NCI-H1417 (cell line): ENCODE measurements around the gene PRR23A.

Source experiments
- DNase-seq, 3 experiments: peaks; one replicate each; lab custom pipeline; 2025; lab: John Stamatoyannopoulos, UW

The PRR23A gene

GRCh38 chr3:138972941-138973340 lies 33.1 kb downstream of the PRR23A start:
- DNase-seq: no peak

- no peak for DNase-seq
Measured at GRCh38 chr3:138971766-138972320, 34.2 kb downstream of the PRR23A start.

GRCh38 chr3:138964923-138965322 lies 41.1 kb downstream of the PRR23A start:
- DNase-seq: no peak

- no peak for DNase-seq
Measured at GRCh38 chr3:138964264-138964663, 41.8 kb downstream of the PRR23A start.

GRCh38 chr3:138962854-138963560 lies 43.1 kb downstream of the PRR23A start:
- DNase-seq: no peak

GRCh38 chr3:138960417-138960852 lies 45.6 kb downstream of the PRR23A start:
- no peak for DNase-seq
